Measurements from ENCODE around the gene LRBA.

- TF ChIP-seq USF2 (IDR thresholded peaks at IDR 0.05) (no peak), NFE2L2 (conservative IDR thresholded peaks at IDR 0.05; ENCODE audit: low read length) (no peak), POLR2A (IDR thresholded peaks at IDR 0.05; ENCODE audit: low read length) (no peak), CTCF (IDR thresholded peaks at IDR 0.05) (no peak), CHD4 (IDR thresholded peaks at IDR 0.05; ENCODE audit: borderline replicate concordance) (no peak), MAX (IDR thresholded peaks at IDR 0.05) (no peak), RARB (CRISPR knock-in tag; IDR thresholded peaks at IDR 0.05) (no peak), HMGXB4 (CRISPR knock-in tag; IDR thresholded peaks at IDR 0.05; ENCODE audit: borderline replicate concordance) (no peak), EHMT2 (IDR thresholded peaks at IDR 0.05; ENCODE audit: low read depth) (no peak)
Measured at GRCh38 chr4:150316332-150317205, 698.5 kb downstream of the LRBA start.

Data from A549 (cell line).